NCI-H524 treated with DMSO at 0.1 percent for 48 hours (cell line): ENCODE results near the gene BLTP2.

ENCODE experiments used
- DNase-seq: peaks from one replicate; lab custom pipeline; 2025; lab: John Stamatoyannopoulos, UW

Gene BLTP2

DNA sequence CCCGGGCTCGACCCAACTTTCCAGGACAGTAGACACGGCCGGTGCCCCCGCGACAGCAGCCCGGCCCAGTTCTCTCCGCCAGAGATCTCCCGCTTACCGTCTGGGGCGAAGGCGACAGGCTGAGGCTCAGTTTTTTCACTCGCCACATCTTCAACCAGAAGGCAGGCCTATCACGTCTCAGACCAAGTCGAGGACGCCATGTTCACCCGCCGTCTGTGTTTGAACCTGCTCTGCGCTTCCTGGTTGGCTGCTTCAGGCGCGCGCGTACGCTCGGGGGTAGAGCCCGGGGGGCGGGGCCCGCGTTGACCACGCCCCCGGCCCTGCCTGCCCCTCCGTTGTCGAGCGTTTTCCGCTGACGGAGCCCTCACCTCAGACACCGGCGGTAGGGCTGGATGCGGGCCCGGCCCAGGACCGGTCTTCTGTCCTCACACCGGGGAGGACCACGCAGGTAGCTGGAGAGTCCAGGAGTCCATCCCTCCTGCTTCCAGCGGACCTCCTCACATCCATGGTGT, 46.1 kb downstream of the BLTP2 start, which contains the start of gene SPAG5:
TSS of gene SPAG5 (minus strand) at position 227 of the 512 bp plus-strand sequence. CDS start at position 148, 79 bp downstream.
- DNase-seq = peak; percentile 74

DNA sequence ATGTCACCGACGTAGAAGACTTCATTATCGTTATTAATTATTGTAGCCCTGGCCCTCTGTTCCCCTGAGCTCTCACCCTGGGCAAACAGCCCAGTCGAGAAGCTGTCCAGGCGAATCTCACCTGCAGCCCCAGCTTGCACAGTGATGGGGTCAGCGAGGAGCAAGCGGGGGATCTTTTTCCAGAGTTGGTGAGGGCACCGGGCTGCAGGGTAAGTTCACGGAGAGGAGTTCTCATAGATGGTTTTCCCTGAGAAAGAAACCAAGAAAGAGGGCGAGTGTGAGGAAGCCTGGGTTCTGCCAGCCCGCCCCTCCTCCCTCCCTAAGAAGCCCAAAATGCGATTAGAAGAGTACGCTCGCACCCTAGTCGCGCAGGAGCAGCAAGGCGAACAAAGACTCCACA, 46.6 kb downstream of the BLTP2 start:
- DNase-seq = peak; percentile 39

DNA sequence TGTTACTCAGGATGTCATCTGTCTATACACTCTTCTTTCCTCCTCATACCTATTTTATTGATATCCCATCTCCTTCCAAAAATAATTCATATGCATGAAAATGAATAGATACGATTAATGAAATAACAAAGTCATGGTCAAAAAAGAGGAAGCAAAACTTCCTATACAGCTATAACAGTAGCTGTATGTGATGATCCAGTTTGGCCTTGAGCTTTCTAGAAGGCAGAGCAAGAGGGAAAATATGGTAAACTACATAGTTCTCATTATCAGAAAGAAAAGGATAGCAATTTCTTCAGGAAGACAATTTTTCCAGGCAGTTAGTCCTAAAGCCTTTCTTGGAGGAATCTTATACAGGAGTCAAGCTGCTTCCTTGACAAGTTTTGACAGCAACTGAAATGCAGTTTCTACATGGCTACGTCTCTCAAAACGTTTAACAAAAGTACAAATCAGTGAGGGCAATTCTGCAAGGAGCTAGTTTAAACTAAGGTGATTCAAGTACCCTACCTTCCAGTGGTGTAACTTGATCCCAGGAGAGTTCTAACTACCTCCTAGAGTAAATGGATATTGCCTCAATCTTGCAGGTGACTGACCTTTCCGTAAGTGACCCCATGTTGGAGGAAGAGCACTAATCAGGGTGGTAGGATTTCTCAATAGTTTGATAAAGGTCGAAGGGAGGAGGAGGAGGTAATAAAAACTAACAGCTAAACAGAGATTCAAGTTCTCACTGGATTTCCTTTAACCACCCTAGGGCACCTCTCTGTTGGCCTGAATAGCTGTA, 47.2 kb downstream of the BLTP2 start:
- DNase-seq = no peak
